ENCODE measurements around the gene ACVR2B. TPM values are rescaled to one million over a fixed set of nuclear protein-coding genes. Genes with fewer than 3 reads are reported as not detected.

ACVR2B gene
- total and polyA plus RNA-seq, 10 of the 15 experiments (the other 5 are each of a cell fraction or from before 2014, with no cell fraction given) = 0.27 to 2.9 (median 1.0) TPM

DNA sequence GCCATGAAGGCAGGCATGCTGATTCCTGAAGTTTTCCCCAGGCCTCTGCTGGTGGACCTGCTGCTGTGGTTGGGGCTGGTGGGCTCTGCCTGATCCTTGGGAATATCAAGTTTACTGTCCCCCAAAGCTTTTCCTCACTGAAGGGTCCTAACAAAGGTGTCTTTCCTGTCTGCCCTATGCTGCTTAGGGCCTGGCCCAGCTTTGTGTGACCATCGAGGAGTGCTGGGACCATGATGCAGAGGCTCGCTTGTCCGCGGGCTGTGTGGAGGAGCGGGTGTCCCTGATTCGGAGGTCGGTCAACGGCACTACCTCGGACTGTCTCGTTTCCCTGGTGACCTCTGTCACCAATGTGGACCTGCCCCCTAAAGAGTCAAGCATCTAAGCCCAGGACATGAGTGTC, 29.3 kb downstream of the ACVR2B start:
- Histone ChIP-seq H3K4me2 (ENCODE audit: control insufficient read depth, insufficient read depth) (no peak overlapping the region), H3K4me3 (no peak overlapping the region), H3K27me3 (replicated peaks in 1 of 2; ENCODE audit: control insufficient read depth in 2 of 2, insufficient read depth in 2 of 2, low read length in 1 of 2) (no peaks in the 10 kb centered on the region), H3K27ac (ENCODE audit: control insufficient read depth, insufficient read depth) (no peak overlapping the region), H2AFZ (ENCODE audit: control insufficient read depth, low read depth, low read length) (no peak overlapping the region), H3K9ac (ENCODE audit: control insufficient read depth, insufficient read depth, low read length) (no peak overlapping the region), H3K79me2 (ENCODE audit: control insufficient read depth, insufficient read depth, low read length) (no peaks in the 10 kb centered on the region), H3K4me1 (ENCODE audit: control insufficient read depth, insufficient read depth, low read length) (peaks cover 9% of the 10 kb centered on the region), H3K9me3 (replicated peaks; ENCODE audit: control insufficient read depth, insufficient read depth, low read length) (no peaks in the 10 kb centered on the region), H4K20me1 (ENCODE audit: control insufficient read depth, insufficient read depth) (no peaks in the 10 kb centered on the region), H3K36me3 (ENCODE audit: control insufficient read depth in 2 of 2, insufficient read depth in 2 of 2, low read length in 1 of 2) (peaks cover 4 to 10% of the 10 kb centered on the region in 2 experiments; a peak in 3 of 4 replicates)
- ATAC-seq (no peak), FAIRE-seq (no peak), DNase-seq (ENCODE audit: low read depth, low spot score) (no peak)
- TF ChIP-seq, protein P1, sequence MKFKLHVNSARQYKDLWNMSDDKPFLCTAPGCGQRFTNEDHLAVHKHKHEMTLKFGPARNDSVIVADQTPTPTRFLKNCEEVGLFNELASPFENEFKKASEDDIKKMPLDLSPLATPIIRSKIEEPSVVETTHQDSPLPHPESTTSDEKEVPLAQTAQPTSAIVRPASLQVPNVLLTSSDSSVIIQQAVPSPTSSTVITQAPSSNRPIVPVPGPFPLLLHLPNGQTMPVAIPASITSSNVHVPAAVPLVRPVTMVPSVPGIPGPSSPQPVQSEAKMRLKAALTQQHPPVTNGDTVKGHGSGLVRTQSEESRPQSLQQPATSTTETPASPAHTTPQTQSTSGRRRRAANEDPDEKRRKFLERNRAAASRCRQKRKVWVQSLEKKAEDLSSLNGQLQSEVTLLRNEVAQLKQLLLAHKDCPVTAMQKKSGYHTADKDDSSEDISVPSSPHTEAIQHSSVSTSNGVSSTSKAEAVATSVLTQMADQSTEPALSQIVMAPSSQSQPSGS (IDR thresholded peaks at IDR 0.05; ENCODE audit: low read length) = no peak
- no peak for TF ChIP-seq JUNB (IDR thresholded peaks at IDR 0.05)
- TF ChIP-seq, protein P2, sequence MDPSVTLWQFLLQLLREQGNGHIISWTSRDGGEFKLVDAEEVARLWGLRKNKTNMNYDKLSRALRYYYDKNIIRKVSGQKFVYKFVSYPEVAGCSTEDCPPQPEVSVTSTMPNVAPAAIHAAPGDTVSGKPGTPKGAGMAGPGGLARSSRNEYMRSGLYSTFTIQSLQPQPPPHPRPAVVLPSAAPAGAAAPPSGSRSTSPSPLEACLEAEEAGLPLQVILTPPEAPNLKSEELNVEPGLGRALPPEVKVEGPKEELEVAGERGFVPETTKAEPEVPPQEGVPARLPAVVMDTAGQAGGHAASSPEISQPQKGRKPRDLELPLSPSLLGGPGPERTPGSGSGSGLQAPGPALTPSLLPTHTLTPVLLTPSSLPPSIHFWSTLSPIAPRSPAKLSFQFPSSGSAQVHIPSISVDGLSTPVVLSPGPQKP (IDR thresholded peaks at IDR 0.05; ENCODE audit: low read depth, low read length) = no peak
- no peak for TF ChIP-seq NFYA (IDR thresholded peaks at IDR 0.05; ENCODE audit: borderline replicate concordance, low read depth, low read length)
- in situ Hi-C loops (cut with MboI) = loop anchor here (5.0 kb wide), 2 partner anchors 136 to 366 kb away; partner anchors contain the start of gene XYLB
- POLR2A ChIA-PET = no interaction called here
- RAD21 ChIA-PET (ENCODE audit: unreplicated experiment) = no interaction called here
- SMC1A ChIA-PET (ENCODE audit: uncharacterized antibody, unreplicated experiment) = no interaction called here
- CTCF ChIA-PET = interaction anchor here (0.9 to 6.2 kb wide), 4 partner anchors 13 to 365 kb away, joined by 3 to 55 read pairs (median 4); partner anchors contain the start of genes EXOG and XYLB
- BruUV-seq (replicated peaks) = no TSS peak
- intact Hi-C loops (cut with micrococcal nuclease; ENCODE audit: unreplicated experiment) = loop anchor here (5.0 kb wide), 1 partner anchor 116 kb away; no protein-coding TSS in a partner anchor
- 89% methylated on average over 10 of the region's 10 CpGs for WGBS (ENCODE audit: insufficient coverage, insufficient replicate concordance, low lambda C conversion rate, missing lambda C conversion rate)
